Esophagus muscularis mucosa (tissue), 2 donors: Measurements from ENCODE around the gene RNU1-1.

Source experiments
- POLR2A ChIP-seq: fragments of 450-650 bp; IDR thresholded peaks from one replicate; pipeline ENCODE4 v1.6.1; 2017; ENCODE audit warnings: antibody characterized with exemption, moderate library complexity, mild to moderate bottlenecking, low read depth
- POLR2AphosphoS5 ChIP-seq, 2 donors: sonication (generic); formaldehyde crosslinking; IDR thresholded peaks; one replicate each; pipeline ENCODE4 v1.6.1; 2017; ENCODE audit warnings: antibody characterized with exemption in 2 of 2

DNA sequence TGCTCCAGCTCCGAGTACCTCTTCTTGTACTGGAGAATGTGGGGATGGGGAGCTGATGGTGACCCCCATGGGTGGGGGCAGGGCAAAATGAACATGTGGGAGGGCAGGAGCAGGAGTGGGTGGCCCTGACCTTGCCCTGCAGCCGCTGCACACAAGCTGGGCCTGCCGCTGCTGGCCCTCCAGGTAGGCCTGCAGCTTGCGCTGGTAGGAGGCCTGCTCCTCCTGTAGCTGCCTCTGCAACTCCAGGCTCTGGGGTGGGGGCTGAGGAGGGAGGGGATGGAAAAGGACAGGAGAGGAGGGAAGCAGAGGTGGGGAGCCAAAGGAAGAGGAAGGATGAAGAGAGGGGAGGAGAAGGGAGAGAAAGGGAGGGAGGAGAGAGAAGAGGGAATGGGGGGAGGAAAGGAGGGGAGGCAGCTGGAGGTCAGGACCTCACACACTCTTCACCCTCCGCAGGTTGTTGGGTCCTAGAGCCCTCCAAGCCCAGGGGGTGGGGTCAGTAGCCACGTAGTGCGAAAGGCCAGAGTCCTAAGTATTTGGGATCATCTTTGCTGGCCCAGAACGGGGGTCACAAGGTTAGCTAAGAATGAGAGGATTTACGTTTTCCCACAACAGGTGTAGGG is 22.9 kb downstream of the RNU1-1 start:
- TF ChIP-seq POLR2A (no peak), POLR2AphosphoS5 (IDR thresholded peaks at IDR 0.05) (no peak)
